Smooth muscle cell (in vitro differentiated cells): ENCODE data around the gene CYTIP. TPM values are rescaled to one million over a fixed set of nuclear protein-coding genes. Genes with fewer than 3 reads are reported as not detected.
"Not testable (repeated sequence)": the region's sequence is repeated elsewhere in the genome, so short reads cannot be mapped to it uniquely, and the experiment has no call there.

Experiments
- DNase-seq: peaks from one replicate; lab custom pipeline; 2025; ENCODE audit not compliant: unreplicated experiment; lab: John Stamatoyannopoulos, UW
- H2AFZ ChIP-seq: fragments of 200-600 bp; sonication (generic); 2 replicates; pipeline ENCODE4 v1.6.0; 2016; ENCODE audit warnings: antibody characterized with exemption, low read depth, mild to moderate bottlenecking
- H3F3A ChIP-seq: fragments of 200-600 bp; sonication (generic); 2 replicates; pipeline ENCODE4 v1.6.0; 2017; ENCODE audit warnings: antibody characterized with exemption, low read depth
- H3K27ac ChIP-seq: fragments of 200-600 bp; sonication (generic); 2 replicates; pipeline ENCODE4 v1.5.1; 2016; ENCODE audit warnings: low read depth, mild to moderate bottlenecking
- H3K27me3 ChIP-seq: fragments of 200-600 bp; sonication (generic); 2 replicates; pipeline ENCODE4 v1.6.1; 2016; ENCODE audit warnings: low read depth, mild to moderate bottlenecking
- H3K36me3 ChIP-seq: fragments of 200-600 bp; sonication (generic); 2 replicates; pipeline ENCODE4 v1.5.1; 2016; ENCODE audit warnings: low read depth
- H3K4me1 ChIP-seq: fragments of 200-600 bp; sonication (generic); 2 replicates; pipeline ENCODE4 v1.5.1; 2016; ENCODE audit warnings: low read depth
- H3K4me2 ChIP-seq: fragments of 200-600 bp; sonication (generic); 2 replicates; pipeline ENCODE4 v1.6.0; 2016; ENCODE audit warnings: mild to moderate bottlenecking
- H3K4me3 ChIP-seq: fragments of 200-600 bp; sonication (generic); 2 replicates; pipeline ENCODE4 v1.5.1; 2016; ENCODE audit warnings: mild to moderate bottlenecking
- H3K79me2 ChIP-seq: fragments of 200-600 bp; sonication (generic); 2 replicates; pipeline ENCODE4 v1.6.0; 2016; ENCODE audit warnings: low read depth, mild to moderate bottlenecking
- H3K9ac ChIP-seq: fragments of 200-600 bp; sonication (generic); 2 replicates; pipeline ENCODE4 v1.6.0; 2016; ENCODE audit warnings: low read depth
- H3K9me3 ChIP-seq: fragments of 200-600 bp; sonication (generic); replicated peaks from 2 replicates; pipeline ENCODE4 v1.5.1; 2016; ENCODE audit warnings: low read depth
- H4K20me1 ChIP-seq: fragments of 200-600 bp; sonication (generic); 2 replicates; pipeline ENCODE4 v1.6.0; 2016; ENCODE audit warnings: low read depth
- CTCF ChIP-seq: fragments of 200-600 bp; sonication (generic); IDR thresholded peaks from 2 replicates; pipeline ENCODE4 v1.5.1; 2017; ENCODE audit warnings: borderline replicate concordance, mild to moderate bottlenecking, antibody characterized with exemption; ENCODE audit not compliant: insufficient read depth, poor library complexity, severe bottlenecking
- WGBS: methylation state at CpG from one replicate; pipeline ENCODE4 v1.1.7; 2016; ENCODE audit warnings: low lambda C conversion rate; 5-methylcytosine and 5-hydroxymethylcytosine counted together
- polyA plus RNA-seq: library from polyadenylated mRNA; unstranded; fragments of >200 nt; fragmentation: Nextera tagmentation; extraction: Ambion mirVana; gene quantifications from 2 replicates; pipeline ENCODE4 v1.2.1, GENCODE V29; 2016
- total RNA-seq: library from RNA; depleted of rRNA; stranded (reverse); fragments of >200 nt; gene quantifications from 2 replicates; pipeline ENCODE4 v1.2.3, GENCODE V29; 2014

Gene CYTIP
- total and polyA plus RNA-seq, 2 experiments from 2014 or later, result not detected

GRCh38 chr2:157377861-157378260 is 66.0 kb downstream of the CYTIP start:
- WGBS, result 88% methylated on average over 2 of the region's 2 CpGs

DNA sequence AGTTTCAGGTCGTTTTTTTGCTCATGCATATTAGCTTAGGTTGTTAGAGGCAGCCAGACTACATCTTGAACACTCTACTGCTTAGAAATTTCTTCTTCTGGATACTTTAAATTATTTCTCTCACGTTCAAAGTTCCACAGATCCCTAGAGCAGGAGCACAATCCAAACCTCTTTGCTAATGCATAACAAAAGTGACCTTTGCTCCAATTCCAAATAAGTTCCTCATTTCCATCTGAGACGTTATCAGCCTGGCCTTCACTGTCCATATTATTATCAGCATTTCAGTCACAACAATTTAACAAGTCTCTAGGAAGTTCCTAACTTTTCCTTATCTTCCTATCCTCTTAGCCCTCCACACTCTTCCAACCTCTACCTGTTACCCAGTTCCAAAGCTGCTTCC is 67.8 kb downstream of the CYTIP start:
- 69% methylated on average over 3 of the region's 3 CpGs for WGBS
- Histone ChIP-seq H2AFZ (no peak overlapping the region), H3K79me2 (no peaks in the 10 kb centered on the region), H4K20me1 (no peaks in the 10 kb centered on the region), H3K4me3 (no peak overlapping the region), H3K9ac (no peak overlapping the region), H3K36me3 (no peaks in the 10 kb centered on the region), H3K4me2 (no peak overlapping the region), H3K4me1 (no peaks in the 10 kb centered on the region), H3K27me3 (no peaks in the 10 kb centered on the region), H3F3A (no peaks in the 10 kb centered on the region), H3K27ac (no peak overlapping the region), H3K9me3 (no peaks in the 10 kb centered on the region)
- TF ChIP-seq CTCF, result no peak
- DNase-seq, result no peak

More at GRCh38 chr2:157377861-157378260, 66.0 kb downstream of the CYTIP start:
- Histone ChIP-seq H3K4me3 (no peak overlapping the region), H4K20me1 (no peaks in the 10 kb centered on the region), H3K27ac (no peak overlapping the region), H3K4me2 (no peak overlapping the region), H3K79me2 (no peaks in the 10 kb centered on the region), H3K36me3 (no peaks in the 10 kb centered on the region), H3F3A (no peaks in the 10 kb centered on the region), H3K27me3 (no peaks in the 10 kb centered on the region), H3K9ac (no peak overlapping the region), H2AFZ (no peak overlapping the region), H3K9me3 (no peaks in the 10 kb centered on the region), H3K4me1 (no peaks in the 10 kb centered on the region)
- DNase-seq, result no peak
- TF ChIP-seq CTCF, result no peak

DNA sequence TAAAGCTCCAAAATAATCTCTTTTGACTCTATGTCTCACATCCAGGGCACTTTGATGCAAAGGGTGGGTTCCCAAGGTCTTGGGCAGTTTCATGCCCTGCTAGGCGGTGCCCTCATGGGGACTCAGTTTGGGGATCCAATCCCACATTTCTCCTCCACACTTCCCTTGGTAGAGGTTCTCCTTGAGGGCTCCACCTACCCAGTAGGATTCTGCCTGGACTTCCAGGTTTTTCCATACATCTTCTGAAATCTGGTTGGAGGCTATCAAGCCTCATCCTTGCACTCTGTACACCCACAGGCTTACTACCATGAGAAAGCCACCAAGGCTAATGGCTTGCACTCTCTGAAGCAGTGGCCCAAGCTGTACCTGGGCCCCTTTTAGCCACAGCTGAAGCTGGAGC is 68.5 kb downstream of the CYTIP start:
- Histone ChIP-seq H3K9me3 (no peaks in the 10 kb centered on the region), H3K4me2 (no peak overlapping the region), H3K79me2 (no peaks in the 10 kb centered on the region), H3F3A (no peaks in the 10 kb centered on the region), H4K20me1 (no peaks in the 10 kb centered on the region), H3K4me3 (no peak overlapping the region), H3K27me3 (no peaks in the 10 kb centered on the region), H2AFZ (no peak overlapping the region), H3K36me3 (no peaks in the 10 kb centered on the region), H3K4me1 (no peaks in the 10 kb centered on the region), H3K27ac (no peak overlapping the region), H3K9ac (no peak overlapping the region)
- TF ChIP-seq CTCF, result no peak
- 85% methylated on average over 1 of the region's 1 CpG for WGBS
- no peak for DNase-seq

DNA sequence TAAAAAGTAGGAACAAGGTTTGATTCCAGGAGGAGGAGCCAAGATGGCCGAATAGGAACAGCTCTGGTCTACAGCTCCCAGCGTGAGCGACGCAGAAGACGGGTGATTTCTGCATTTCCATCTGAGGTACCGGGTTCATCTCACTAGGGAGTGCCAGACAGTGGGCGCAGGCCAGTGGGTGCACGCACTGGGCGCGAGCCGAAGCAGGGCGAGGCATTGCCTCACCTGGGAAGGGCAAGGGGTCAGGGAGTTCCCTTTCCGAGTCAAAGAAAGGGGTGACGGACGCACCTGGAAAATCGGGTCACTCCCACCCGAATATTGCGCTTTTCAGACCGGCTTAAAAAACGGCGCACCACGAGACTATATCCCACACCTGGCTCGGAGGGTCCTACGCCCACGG is 75.4 kb downstream of the CYTIP start:
- not testable (repeated sequence) for H3K9me3 ChIP-seq, H3K27me3 ChIP-seq, H3K79me2 ChIP-seq, H3F3A ChIP-seq, H3K4me1 ChIP-seq, DNase-seq, H3K27ac ChIP-seq, H3K36me3 ChIP-seq, H4K20me1 ChIP-seq, H3K9ac ChIP-seq, H3K4me3 ChIP-seq, H3K4me2 ChIP-seq, H2AFZ ChIP-seq
- WGBS, result 97% methylated on average over 12 of the region's 25 CpGs
